ENCODE data around the gene ZDHHC22.
A peak's percentile ranks its signal among the peaks of the same experiment; 100 is the strongest.

ZDHHC22 gene

GRCh38 chr14:77158175-77158881 is 16.7 kb upstream of the ZDHHC22 start:
- ATAC-seq = peak; percentile 98
- TF ChIP-seq TCF4 (CRISPR knock-in tag; IDR thresholded peaks at IDR 0.05; ENCODE audit: borderline replicate concordance) (peak; percentile 42; the same call in 1 of the 2 replicates), ZNF70 (CRISPR knock-in tag; IDR thresholded peaks at IDR 0.05) (peak; percentile 22; the same call in 1 of the 2 replicates), TOX (CRISPR knock-in tag; IDR thresholded peaks at IDR 0.05; ENCODE audit: borderline replicate concordance) (no peak), ESRRG (CRISPR knock-in tag; IDR thresholded peaks at IDR 0.05) (no peak), BACH2 (CRISPR knock-in tag; IDR thresholded peaks at IDR 0.05; ENCODE audit: borderline replicate concordance) (peak; percentile 57; the same call in 1 of the 2 replicates)

DNA sequence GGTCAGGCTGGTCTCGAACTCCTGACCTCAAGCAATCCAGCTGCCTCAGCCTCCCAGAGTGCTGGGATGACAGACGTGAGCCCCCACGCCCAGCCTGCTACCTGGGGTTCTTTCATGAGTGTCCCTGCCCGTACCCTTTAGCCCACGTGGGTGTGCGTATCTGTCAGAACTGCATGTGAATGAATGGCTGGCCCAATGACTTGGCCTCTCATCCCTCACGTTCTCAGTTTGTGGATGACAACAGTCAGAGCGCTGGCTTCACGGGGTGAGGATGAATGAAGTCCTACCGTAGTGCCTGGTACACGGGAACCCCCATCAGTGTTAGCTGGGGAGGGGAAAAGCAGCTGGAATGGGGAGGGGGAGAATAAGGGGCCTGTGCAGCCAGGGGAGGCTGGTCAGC is 16.1 kb upstream of the ZDHHC22 start:
- ATAC-seq = no peak
- no peak for TF ChIP-seq ISL1 (CRISPR knock-in tag; IDR thresholded peaks at IDR 0.05)
- TF ChIP-seq PPARA (CRISPR knock-in tag; IDR thresholded peaks at IDR 0.05; ENCODE audit: borderline replicate concordance) = no peak
- TF ChIP-seq TCF4 (CRISPR knock-in tag; IDR thresholded peaks at IDR 0.05; ENCODE audit: borderline replicate concordance) = no peak
- no peak for TF ChIP-seq OSR1 (CRISPR knock-in tag; IDR thresholded peaks at IDR 0.05)
- no peak for TF ChIP-seq ZFP30 (CRISPR knock-in tag; IDR thresholded peaks at IDR 0.05)
- TF ChIP-seq, protein P1, sequence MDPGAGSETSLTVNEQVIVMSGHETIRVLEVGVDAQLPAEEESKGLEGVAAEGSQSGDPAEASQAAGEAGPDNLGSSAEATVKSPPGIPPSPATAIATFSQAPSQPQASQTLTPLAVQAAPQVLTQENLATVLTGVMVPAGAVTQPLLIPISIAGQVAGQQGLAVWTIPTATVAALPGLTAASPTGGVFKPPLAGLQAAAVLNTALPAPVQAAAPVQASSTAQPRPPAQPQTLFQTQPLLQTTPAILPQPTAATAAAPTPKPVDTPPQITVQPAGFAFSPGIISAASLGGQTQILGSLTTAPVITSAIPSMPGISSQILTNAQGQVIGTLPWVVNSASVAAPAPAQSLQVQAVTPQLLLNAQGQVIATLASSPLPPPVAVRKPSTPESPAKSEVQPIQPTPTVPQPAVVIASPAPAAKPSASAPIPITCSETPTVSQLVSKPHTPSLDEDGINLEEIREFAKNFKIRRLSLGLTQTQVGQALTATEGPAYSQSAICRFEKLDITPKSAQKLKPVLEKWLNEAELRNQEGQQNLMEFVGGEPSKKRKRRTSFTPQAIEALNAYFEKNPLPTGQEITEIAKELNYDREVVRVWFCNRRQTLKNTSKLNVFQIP (CRISPR knock-in tag; IDR thresholded peaks at IDR 0.05; ENCODE audit: borderline replicate concordance, low read depth) = no peak
- TF ChIP-seq ZNF8 (CRISPR knock-in tag; IDR thresholded peaks at IDR 0.05) = no peak

- no peak for TF ChIP-seq ARNTL (CRISPR knock-in tag; IDR thresholded peaks at IDR 0.05; ENCODE audit: borderline replicate concordance, low read depth)
- no peak for ATAC-seq
Measured at GRCh38 chr14:77155083-77155482, 13.5 kb upstream of the ZDHHC22 start.

- no peak for TF ChIP-seq CSDC2 (CRISPR knock-in tag; IDR thresholded peaks at IDR 0.05)
- no peak for TF ChIP-seq TOX (CRISPR knock-in tag; IDR thresholded peaks at IDR 0.05; ENCODE audit: borderline replicate concordance)
- TF ChIP-seq ZNF8 (CRISPR knock-in tag; IDR thresholded peaks at IDR 0.05) = no peak
- no peak for TF ChIP-seq GLIS3 (CRISPR knock-in tag; IDR thresholded peaks at IDR 0.05)
- TF ChIP-seq PPARA (CRISPR knock-in tag; IDR thresholded peaks at IDR 0.05; ENCODE audit: borderline replicate concordance) = no peak
- TF ChIP-seq ZFP30 (CRISPR knock-in tag; IDR thresholded peaks at IDR 0.05) = no peak
- no peak for TF ChIP-seq RARB (CRISPR knock-in tag; IDR thresholded peaks at IDR 0.05)
- TF ChIP-seq ISL1 (CRISPR knock-in tag; IDR thresholded peaks at IDR 0.05) = no peak
- TF ChIP-seq ZNF565 (CRISPR knock-in tag; conservative IDR thresholded peaks at IDR 0.05; ENCODE audit: low read depth) = no peak
- TF ChIP-seq, protein P2, sequence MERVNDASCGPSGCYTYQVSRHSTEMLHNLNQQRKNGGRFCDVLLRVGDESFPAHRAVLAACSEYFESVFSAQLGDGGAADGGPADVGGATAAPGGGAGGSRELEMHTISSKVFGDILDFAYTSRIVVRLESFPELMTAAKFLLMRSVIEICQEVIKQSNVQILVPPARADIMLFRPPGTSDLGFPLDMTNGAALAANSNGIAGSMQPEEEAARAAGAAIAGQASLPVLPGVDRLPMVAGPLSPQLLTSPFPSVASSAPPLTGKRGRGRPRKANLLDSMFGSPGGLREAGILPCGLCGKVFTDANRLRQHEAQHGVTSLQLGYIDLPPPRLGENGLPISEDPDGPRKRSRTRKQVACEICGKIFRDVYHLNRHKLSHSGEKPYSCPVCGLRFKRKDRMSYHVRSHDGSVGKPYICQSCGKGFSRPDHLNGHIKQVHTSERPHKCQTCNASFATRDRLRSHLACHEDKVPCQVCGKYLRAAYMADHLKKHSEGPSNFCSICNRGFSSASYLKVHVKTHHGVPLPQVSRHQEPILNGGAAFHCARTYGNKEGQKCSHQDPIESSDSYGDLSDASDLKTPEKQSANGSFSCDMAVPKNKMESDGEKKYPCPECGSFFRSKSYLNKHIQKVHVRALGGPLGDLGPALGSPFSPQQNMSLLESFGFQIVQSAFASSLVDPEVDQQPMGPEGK (CRISPR knock-in tag; IDR thresholded peaks at IDR 0.05; ENCODE audit: borderline replicate concordance) = no peak
- no peak for TF ChIP-seq OSR1 (CRISPR knock-in tag; IDR thresholded peaks at IDR 0.05)
- no peak for TF ChIP-seq SNAI2 (CRISPR knock-in tag; IDR thresholded peaks at IDR 0.05)
- TF ChIP-seq, protein P1 (CRISPR knock-in tag; IDR thresholded peaks at IDR 0.05; ENCODE audit: borderline replicate concordance, low read depth) = no peak
- no peak for TF ChIP-seq TCF4 (CRISPR knock-in tag; IDR thresholded peaks at IDR 0.05; ENCODE audit: borderline replicate concordance)
- no peak for TF ChIP-seq CREB5 (CRISPR knock-in tag; IDR thresholded peaks at IDR 0.05; ENCODE audit: low read depth)
- TF ChIP-seq TSHZ2 (CRISPR knock-in tag; IDR thresholded peaks at IDR 0.05) = no peak
- no peak for TF ChIP-seq ESRRG (CRISPR knock-in tag; IDR thresholded peaks at IDR 0.05)
- no peak for ATAC-seq
Measured at GRCh38 chr14:77154421-77154820, 12.8 kb upstream of the ZDHHC22 start.
